ENCODE results near the gene MAN1B1.

MAN1B1 gene

GRCh38 chr9:137048655-137049543 is 37.9 kb upstream of the MAN1B1 start:
- H3K79me2 ChIP-seq (ENCODE audit: control insufficient read depth, insufficient read depth, low read length, poor library complexity) = no peaks in the 10 kb centered on the region
- no peak overlapping the region for H3K9ac ChIP-seq (ENCODE audit: low read length)
- H4K12ac ChIP-seq (ENCODE audit: low read depth, low read length) = no peak overlapping the region
- no peak overlapping the region for H3K23ac ChIP-seq (ENCODE audit: low read length)
- H3K18ac ChIP-seq (ENCODE audit: low read length) = no peak overlapping the region
- no peak overlapping the region for H2AFZ ChIP-seq (ENCODE audit: insufficient read depth, low read length, poor library complexity)
- no CpG with 5 or more reads among the region's 72 CpGs for WGBS (ENCODE audit: extremely low coverage, insufficient coverage, insufficient read length)
- H2BK120ac ChIP-seq (ENCODE audit: insufficient read depth, low read length, poor library complexity) = no peak overlapping the region
- no peak overlapping the region for H2AK5ac ChIP-seq (ENCODE audit: low read length)
- no peak overlapping the region for H3K4me3 ChIP-seq (ENCODE audit: low read depth, low read length)
- no peak overlapping the region for H3K14ac ChIP-seq (ENCODE audit: low read length)
- no peak overlapping the region for H3K4me2 ChIP-seq (ENCODE audit: low read length)
- no peak overlapping the region for H2BK12ac ChIP-seq (ENCODE audit: low read length)
- H4K91ac ChIP-seq (ENCODE audit: low read depth, low read length) = no peak overlapping the region
- H3K9me3 ChIP-seq (ENCODE audit: insufficient read depth, low read depth, low read length) = peaks cover 4% of the 10 kb centered on the region
- H2BK5ac ChIP-seq (ENCODE audit: low read depth, low read length, poor library complexity) = no peak overlapping the region
- no peaks in the 10 kb centered on the region for H3K79me1 ChIP-seq (ENCODE audit: low read length)
- peaks cover 46% of the 10 kb centered on the region for H3K27me3 ChIP-seq (ENCODE audit: insufficient read depth, low read length)
- no peak overlapping the region for H3K27ac ChIP-seq (ENCODE audit: low read depth, low read length)
- H4K8ac ChIP-seq (ENCODE audit: low read depth, low read length) = no peak overlapping the region
- no peak overlapping the region for H3K4ac ChIP-seq (ENCODE audit: low read depth, low read length)
- DNase-seq = no peak
- H3K36me3 ChIP-seq (ENCODE audit: control insufficient read depth in 1 of 2, insufficient read depth in 2 of 2, low read length in 2 of 2) = no peaks in the 10 kb centered on the region
- H3K4me1 ChIP-seq (ENCODE audit: control insufficient read depth in 1 of 2, insufficient read depth in 2 of 2, low read length in 2 of 2) = peaks cover 14 to 18% of the 10 kb centered on the region in 2 experiments

- no peak overlapping the region for H3K18ac ChIP-seq (ENCODE audit: low read length)
- no CpG with 5 or more reads among the region's 38 CpGs for WGBS (ENCODE audit: extremely low coverage, insufficient coverage, insufficient read length)
- no peak overlapping the region for H3K14ac ChIP-seq (ENCODE audit: low read length)
These were observed 37.0 kb upstream of the MAN1B1 start for GRCh38 chr9:137049544-137050449.

GRCh38 chr9:137050570-137050969 is 36.2 kb upstream of the MAN1B1 start:
- peak in 1 of 2 donors; percentile 25 for DNase-seq
- Histone ChIP-seq H3K18ac (ENCODE audit: low read length) (no peak overlapping the region), H3K36me3 (ENCODE audit: control insufficient read depth in 1 of 2, insufficient read depth in 2 of 2, low read length in 2 of 2) (no peaks in the 10 kb centered on the region), H2AK5ac (ENCODE audit: low read length) (no peak overlapping the region), H4K8ac (ENCODE audit: low read depth, low read length) (no peak overlapping the region), H3K23ac (ENCODE audit: low read length) (no peak overlapping the region), H3K9ac (ENCODE audit: low read length) (no peak overlapping the region), H3K79me1 (ENCODE audit: low read length) (no peaks in the 10 kb centered on the region), H3K4me2 (ENCODE audit: low read length) (no peak overlapping the region), H3K9me3 (ENCODE audit: insufficient read depth, low read depth, low read length) (peaks cover 4% of the 10 kb centered on the region), H3K27ac (ENCODE audit: low read depth, low read length) (no peak overlapping the region), H4K91ac (ENCODE audit: low read depth, low read length) (no peak overlapping the region), H2BK120ac (ENCODE audit: insufficient read depth, low read length, poor library complexity) (no peak overlapping the region), H3K4ac (ENCODE audit: low read depth, low read length) (no peak overlapping the region), H3K27me3 (ENCODE audit: insufficient read depth, low read length) (peaks cover 42% of the 10 kb centered on the region), H3K4me1 (ENCODE audit: control insufficient read depth in 1 of 2, insufficient read depth in 2 of 2, low read length in 2 of 2) (peaks cover 16% of the 10 kb centered on the region in 2 experiments), H3K79me2 (ENCODE audit: control insufficient read depth, insufficient read depth, low read length, poor library complexity) (no peaks in the 10 kb centered on the region), H2AFZ (ENCODE audit: insufficient read depth, low read length, poor library complexity) (no peak overlapping the region), H2BK12ac (ENCODE audit: low read length) (no peak overlapping the region), H2BK5ac (ENCODE audit: low read depth, low read length, poor library complexity) (no peak overlapping the region), H3K4me3 (ENCODE audit: low read depth, low read length) (no peak overlapping the region), H4K12ac (ENCODE audit: low read depth, low read length) (no peak overlapping the region), H3K14ac (ENCODE audit: low read length) (no peak overlapping the region)
- WGBS (ENCODE audit: extremely low coverage, insufficient coverage, insufficient read length) = no CpG with 5 or more reads among the region's 5 CpGs

More at GRCh38 chr9:137049544-137050449, 37.0 kb upstream of the MAN1B1 start:
- Histone ChIP-seq H2AK5ac (ENCODE audit: low read length) (no peak overlapping the region), H4K8ac (ENCODE audit: low read depth, low read length) (no peak overlapping the region), H4K12ac (ENCODE audit: low read depth, low read length) (no peak overlapping the region), H3K4me1 (ENCODE audit: control insufficient read depth in 1 of 2, insufficient read depth in 2 of 2, low read length in 2 of 2) (peaks cover 19 to 21% of the 10 kb centered on the region in 2 experiments), H3K4me3 (ENCODE audit: low read depth, low read length) (no peak overlapping the region), H3K9me3 (ENCODE audit: insufficient read depth, low read depth, low read length) (peaks cover 4% of the 10 kb centered on the region), H3K9ac (ENCODE audit: low read length) (no peak overlapping the region), H2BK5ac (ENCODE audit: low read depth, low read length, poor library complexity) (no peak overlapping the region), H3K4ac (ENCODE audit: low read depth, low read length) (no peak overlapping the region), H3K27me3 (ENCODE audit: insufficient read depth, low read length) (peaks cover 50% of the 10 kb centered on the region), H4K91ac (ENCODE audit: low read depth, low read length) (no peak overlapping the region), H3K23ac (ENCODE audit: low read length) (no peak overlapping the region), H3K79me1 (ENCODE audit: low read length) (no peaks in the 10 kb centered on the region), H3K36me3 (ENCODE audit: control insufficient read depth in 1 of 2, insufficient read depth in 2 of 2, low read length in 2 of 2) (no peaks in the 10 kb centered on the region), H3K79me2 (ENCODE audit: control insufficient read depth, insufficient read depth, low read length, poor library complexity) (no peaks in the 10 kb centered on the region), H2BK12ac (ENCODE audit: low read length) (no peak overlapping the region), H2AFZ (ENCODE audit: insufficient read depth, low read length, poor library complexity) (no peak overlapping the region), H2BK120ac (ENCODE audit: insufficient read depth, low read length, poor library complexity) (no peak overlapping the region), H3K4me2 (ENCODE audit: low read length) (no peak overlapping the region), H3K27ac (ENCODE audit: low read depth, low read length) (no peak overlapping the region)
- peak; percentile 14 to 54 for DNase-seq

GRCh38 chr9:137051145-137051724 is 35.5 kb upstream of the MAN1B1 start:
- no peak overlapping the region for H3K14ac ChIP-seq (ENCODE audit: low read length)
- peaks cover 4% of the 10 kb centered on the region for H3K9me3 ChIP-seq (ENCODE audit: insufficient read depth, low read depth, low read length)
- H3K9ac ChIP-seq (ENCODE audit: low read length) = no peak overlapping the region
- no peak overlapping the region for H4K8ac ChIP-seq (ENCODE audit: low read depth, low read length)
- no peak overlapping the region for H4K12ac ChIP-seq (ENCODE audit: low read depth, low read length)
- H2AFZ ChIP-seq (ENCODE audit: insufficient read depth, low read length, poor library complexity) = no peak overlapping the region
- no peak for DNase-seq
- H3K4me2 ChIP-seq (ENCODE audit: low read length) = no peak overlapping the region
- H3K79me2 ChIP-seq (ENCODE audit: control insufficient read depth, insufficient read depth, low read length, poor library complexity) = no peaks in the 10 kb centered on the region
- H2BK120ac ChIP-seq (ENCODE audit: insufficient read depth, low read length, poor library complexity) = no peak overlapping the region
- peaks cover 36% of the 10 kb centered on the region for H3K27me3 ChIP-seq (ENCODE audit: insufficient read depth, low read length)
- H3K18ac ChIP-seq (ENCODE audit: low read length) = no peak overlapping the region
- H4K91ac ChIP-seq (ENCODE audit: low read depth, low read length) = no peak overlapping the region
- no peak overlapping the region for H3K27ac ChIP-seq (ENCODE audit: low read depth, low read length)
- H3K4me3 ChIP-seq (ENCODE audit: low read depth, low read length) = no peak overlapping the region
- no peak overlapping the region for H2BK12ac ChIP-seq (ENCODE audit: low read length)
- H3K4ac ChIP-seq (ENCODE audit: low read depth, low read length) = no peak overlapping the region
- H3K23ac ChIP-seq (ENCODE audit: low read length) = no peak overlapping the region
- H3K4me1 ChIP-seq (ENCODE audit: control insufficient read depth in 1 of 2, insufficient read depth in 2 of 2, low read length in 2 of 2) = peaks cover 10 to 12% of the 10 kb centered on the region in 2 experiments
- no CpG with 5 or more reads among the region's 17 CpGs for WGBS (ENCODE audit: extremely low coverage, insufficient coverage, insufficient read length)
- H2AK5ac ChIP-seq (ENCODE audit: low read length) = no peak overlapping the region
- H2BK5ac ChIP-seq (ENCODE audit: low read depth, low read length, poor library complexity) = no peak overlapping the region
- H3K36me3 ChIP-seq (ENCODE audit: control insufficient read depth in 1 of 2, insufficient read depth in 2 of 2, low read length in 2 of 2) = no peaks in the 10 kb centered on the region
- no peaks in the 10 kb centered on the region for H3K79me1 ChIP-seq (ENCODE audit: low read length)

Measured in trophoblast cell (in vitro differentiated cells and primary cell).